SU-DHL-6 (cell line): ENCODE data around the gene PLEKHG2.

Experiments used
- CTCF ChIP-seq: fragments of 200-600 bp; sonication (generic); IDR thresholded peaks from one replicate; pipeline ENCODE4 v1.5.1; 2017; ENCODE audit warnings: antibody characterized with exemption, mild to moderate bottlenecking, low read length, moderate library complexity; ENCODE audit not compliant: insufficient read depth, poor library complexity, severe bottlenecking
- EZH2phosphoT487 ChIP-seq: fragments of 200-600 bp; sonication (generic), shearing (Covaris generic); conservative IDR thresholded peaks from 2 replicates; pipeline ENCODE4 v1.6.1; 2018; ENCODE audit warnings: mild to moderate bottlenecking, antibody characterized with exemption, low read length, moderate library complexity, mixed read lengths

DNA sequence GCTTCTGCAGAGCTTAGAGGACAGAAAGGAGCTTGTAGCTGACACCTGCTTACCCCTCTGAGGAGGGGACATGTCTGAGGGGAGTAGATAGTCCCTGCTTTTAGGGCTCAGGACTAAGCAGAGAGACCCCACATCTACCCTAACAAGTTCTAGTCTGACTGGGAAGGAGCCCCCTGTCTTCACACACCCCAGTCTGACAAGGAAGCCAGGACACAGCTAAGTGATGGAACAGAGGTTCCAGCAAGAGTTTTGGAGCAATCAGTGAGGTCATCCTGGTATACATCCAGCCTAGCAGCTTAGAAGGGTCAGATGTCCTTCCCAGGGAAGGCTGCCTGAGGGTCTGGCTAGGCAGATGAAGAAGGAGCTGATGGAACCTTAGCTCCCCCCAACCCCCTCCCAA lies 36.5 kb upstream of the PLEKHG2 start:
- TF ChIP-seq CTCF, result no peak
- TF ChIP-seq EZH2phosphoT487, result no peak
